ENCODE results near the gene SPRR1B.
"Not testable (repeated sequence)": the region's sequence is repeated elsewhere in the genome, so short reads cannot be mapped to it uniquely, and the experiment has no call there.

- TF ChIP-seq CTCF, POLR2A, EP300 (IDR thresholded peaks at IDR 0.05): not testable (repeated sequence)
Observed at GRCh38 chr1:153056111-153056510, 25.1 kb downstream of the SPRR1B start.
